B cell (primary cell): Measurements from ENCODE around the gene RPS19. TPM values are rescaled to one million over a fixed set of nuclear protein-coding genes. Genes with fewer than 3 reads are reported as not detected.

Source experiments
- ATAC-seq: fragments of 200-7000 bp; cut with Tn5 transposase; one replicate; pipeline ENCODE4 v1.10.0; 2021; ENCODE audit warnings: low read depth, mild to moderate bottlenecking, moderate number of reproducible peaks, moderate library complexity
- CTCF ChIA-PET: fragments of 350-600 bp; sonication (Branson Sonifier 250); formaldehyde crosslinking; loops from one replicate; lab custom pipeline; 2021; ENCODE audit warnings: antibody characterized with exemption, inconsistent platforms; lab: Charles Lee
- POLR2A ChIA-PET: fragments of 350-600 bp; sonication (Branson Sonifier 250); formaldehyde crosslinking; loops from one replicate; lab custom pipeline; 2021; ENCODE audit warnings: antibody characterized with exemption; lab: Charles Lee
- DNase-seq: peaks from one replicate; pipeline ENCODE4 v3.0.0; 2013
- H2AFZ ChIP-seq: 2 replicates; pipeline ENCODE4 v1.6.1; 2012; ENCODE audit warnings: mild to moderate bottlenecking, low read depth, low read length; ENCODE audit not compliant: insufficient read depth, poor library complexity, severe bottlenecking
- H3K27ac ChIP-seq, 2 donors: 1 replicate in 1 of 2; 2 replicates in 1 of 2; pipeline ENCODE4 v1.5.1; 2012 to 2013; ENCODE audit warnings: low read length in 2 of 2, mild to moderate bottlenecking in 2 of 2, moderate library complexity in 1 of 2
- H3K27me3 ChIP-seq, 4 experiments: fragments of 200-600 bp in 1 of 4; sonication (generic) in 1 of 4; replicated peaks in 1 of 4; 1 replicate in 2 of 4; 2 replicates in 2 of 4; pipeline versions ENCODE4 v1.6.1 to v1.7.0; 2013 to 2016; ENCODE audit warnings: low read length in 3 of 4, mild to moderate bottlenecking in 2 of 4, mixed read lengths in 1 of 4, moderate library complexity in 1 of 4; ENCODE audit not compliant: insufficient read depth in 4 of 4, control insufficient read depth in 3 of 4; ENCODE audit errors: control extremely low read depth in 1 of 4
- H3K36me3 ChIP-seq, 2 experiments: replicated peaks in 1 of 2; 1 replicate in 1 of 2; 2 replicates in 1 of 2; pipeline versions ENCODE4 v1.6.1 to v1.7.1; 2013; ENCODE audit warnings: low read length in 1 of 2; ENCODE audit not compliant: insufficient read depth in 2 of 2, control insufficient read depth in 1 of 2; ENCODE audit errors: control extremely low read depth in 1 of 2, extremely low read depth in 1 of 2
- H3K4me1 ChIP-seq, 2 donors: fragments of 200-600 bp in 1 of 2; sonication (generic) in 1 of 2; 1 replicate in 1 of 2; 2 replicates in 1 of 2; pipeline versions ENCODE4 v1.5.1 to v1.6.1; 2013 to 2017; ENCODE audit warnings: low read length in 2 of 2; ENCODE audit not compliant: control insufficient read depth in 2 of 2, insufficient read depth in 2 of 2
- H3K4me2 ChIP-seq: replicated peaks from 2 replicates; pipeline ENCODE3; 2012; ENCODE audit warnings: mild to moderate bottlenecking, low read depth, low read length; ENCODE audit not compliant: poor library complexity, severe bottlenecking
- H3K4me3 ChIP-seq, 5 experiments: fragments of 200-600 bp in 1 of 5; sonication (generic) in 1 of 5; 1 replicate in 3 of 5; 2 replicates in 2 of 5; pipeline versions ENCODE4 v1.5.1 to v1.7.0; 2011 to 2016; ENCODE audit warnings: low read length in 4 of 5, mild to moderate bottlenecking in 4 of 5, low read depth in 2 of 5, control low read depth in 1 of 5, moderate library complexity in 1 of 5; ENCODE audit not compliant: insufficient read depth in 1 of 5; ENCODE audit errors: control extremely low read depth in 1 of 5, extremely low read depth in 1 of 5
- H3K79me2 ChIP-seq: fragments of 200-600 bp; sonication (generic); one replicate; pipeline ENCODE4 v1.6.0; 2016; ENCODE audit warnings: low read length; ENCODE audit not compliant: control insufficient read depth, insufficient read depth
- H3K9ac ChIP-seq: fragments of 200-600 bp; sonication (generic); 2 replicates; pipeline ENCODE4 v1.6.1; 2017; ENCODE audit warnings: mild to moderate bottlenecking, low read length, moderate library complexity
- H3K9me3 ChIP-seq, 3 donors: one replicate each; pipeline versions ENCODE4 v1.6.1 to v1.7.1; 2013; ENCODE audit warnings: low read length in 2 of 3; ENCODE audit not compliant: control insufficient read depth in 2 of 3, insufficient read depth in 1 of 3; ENCODE audit errors: control extremely low read depth in 1 of 3
- H4K20me1 ChIP-seq: 2 replicates; pipeline ENCODE4 v1.6.0; 2012; ENCODE audit warnings: mild to moderate bottlenecking, low read length; ENCODE audit not compliant: insufficient read depth, control insufficient read depth, poor library complexity, severe bottlenecking
- H3K27ac Mint-ChIP-seq: one replicate; pipeline ENCODE4 v1.8.0; 2021; ENCODE audit warnings: mixed read lengths
- H3K27me3 Mint-ChIP-seq: one replicate; pipeline ENCODE4 v1.8.0; 2021; ENCODE audit warnings: mixed read lengths
- H3K4me1 Mint-ChIP-seq: one replicate; pipeline ENCODE4 v1.8.0; 2021; ENCODE audit warnings: mixed read lengths
- H3K4me3 Mint-ChIP-seq: one replicate; pipeline ENCODE4 v1.8.0; 2021; ENCODE audit warnings: mixed read lengths
- H3K9me3 Mint-ChIP-seq: one replicate; pipeline ENCODE4 v1.8.0; 2022; ENCODE audit warnings: mixed read lengths; ENCODE audit not compliant: insufficient read depth
- EZH2 ChIP-seq: IDR thresholded peaks from 2 replicates; pipeline ENCODE4 v1.6.1; 2012; ENCODE audit warnings: borderline replicate concordance, low read depth, mild to moderate bottlenecking, moderate library complexity, low read length; ENCODE audit not compliant: insufficient read depth, poor library complexity, severe bottlenecking
- WGBS: methylation state at CpG from one replicate; pipeline ENCODE4 v1.1.5; 2013; ENCODE audit warnings: missing lambda C conversion rate; ENCODE audit not compliant: insufficient coverage; 5-methylcytosine and 5-hydroxymethylcytosine counted together
- intact Hi-C: fragments of 100-400 bp; cut with micrococcal nuclease; formaldehyde crosslinking; loops from one replicate; pipeline ENCODE4 v1.10.0; 2022
- polyA plus RNA-seq: library from polyadenylated mRNA; depleted of rRNA; stranded (reverse); fragments of >200 nt; gene quantifications from 2 replicates; pipeline ENCODE4 v1.2.3, GENCODE V29; 2012
- total RNA-seq, 2 donors: library from RNA; stranded (reverse); fragments of 120-200 nt in 1 of 2; gene quantifications; 1 replicate in 1 of 2; 2 replicates in 1 of 2; pipeline versions ENCODE4 v1.2.3 to v1.2.4, GENCODE V29; 2013 to 2022
- TF ChIP-seq, protein P1 (sequence below): fragments of 200-600 bp; IDR thresholded peaks from one replicate; pipeline ENCODE4 v1.8.0; 2022; ENCODE audit warnings: antibody characterized with exemption, mild to moderate bottlenecking

The RPS19 gene
- total and polyA plus RNA-seq, 2 donors (not counting 1 experiment from before 2014, with no cell fraction given) = 3,322 to 9,144 TPM

DNA sequence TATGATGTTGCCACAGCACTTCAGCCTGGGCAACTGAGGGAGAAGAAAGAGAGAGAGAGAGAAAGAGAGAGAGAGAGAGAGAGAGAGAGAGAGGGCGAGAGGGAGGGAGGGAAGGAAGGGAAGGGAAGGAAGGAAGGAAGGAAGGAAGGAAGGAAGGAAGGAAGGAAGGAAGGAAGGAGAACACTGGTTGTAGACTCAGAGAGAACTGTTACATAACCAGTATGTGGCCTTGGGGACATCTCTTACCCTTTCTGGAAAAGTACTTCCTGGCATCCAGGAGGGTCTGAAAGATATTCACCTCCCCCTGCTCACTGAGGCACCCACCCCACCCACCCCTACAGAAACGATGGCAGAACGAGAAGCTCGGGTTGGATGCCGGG lies 20.3 kb downstream of the RPS19 start:
- TF ChIP-seq EZH2 = no peak
- TF ChIP-seq, protein P1, sequence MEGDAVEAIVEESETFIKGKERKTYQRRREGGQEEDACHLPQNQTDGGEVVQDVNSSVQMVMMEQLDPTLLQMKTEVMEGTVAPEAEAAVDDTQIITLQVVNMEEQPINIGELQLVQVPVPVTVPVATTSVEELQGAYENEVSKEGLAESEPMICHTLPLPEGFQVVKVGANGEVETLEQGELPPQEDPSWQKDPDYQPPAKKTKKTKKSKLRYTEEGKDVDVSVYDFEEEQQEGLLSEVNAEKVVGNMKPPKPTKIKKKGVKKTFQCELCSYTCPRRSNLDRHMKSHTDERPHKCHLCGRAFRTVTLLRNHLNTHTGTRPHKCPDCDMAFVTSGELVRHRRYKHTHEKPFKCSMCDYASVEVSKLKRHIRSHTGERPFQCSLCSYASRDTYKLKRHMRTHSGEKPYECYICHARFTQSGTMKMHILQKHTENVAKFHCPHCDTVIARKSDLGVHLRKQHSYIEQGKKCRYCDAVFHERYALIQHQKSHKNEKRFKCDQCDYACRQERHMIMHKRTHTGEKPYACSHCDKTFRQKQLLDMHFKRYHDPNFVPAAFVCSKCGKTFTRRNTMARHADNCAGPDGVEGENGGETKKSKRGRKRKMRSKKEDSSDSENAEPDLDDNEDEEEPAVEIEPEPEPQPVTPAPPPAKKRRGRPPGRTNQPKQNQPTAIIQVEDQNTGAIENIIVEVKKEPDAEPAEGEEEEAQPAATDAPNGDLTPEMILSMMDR = no peak
- H3K4me3 Mint-ChIP-seq = peak overlapping the region; percentile 97
- peak overlapping the region; percentile 84 for H3K4me2 ChIP-seq

More for the DNA sequence above, 20.3 kb downstream of the RPS19 start:
- Histone ChIP-seq H3K27ac (peak overlapping the region in 1 of 2 donors; percentile 96), H3K4me1 (peaks cover 57 to 75% of the 10 kb centered on the region in 2 donors), H4K20me1 (peaks cover 68% of the 10 kb centered on the region), H2AFZ (no peak overlapping the region), H3K4me3 (peak overlapping the region in 3 of 5 experiments; percentile 15 to 97 (median 94)), H3K9ac (peak overlapping the region; percentile 92), H3K36me3 (peaks cover 0 to 40% of the 10 kb centered on the region in 2 experiments), H3K9me3 (no peaks in the 10 kb centered on the region), H3K27me3 (no peaks in the 10 kb centered on the region), H3K79me2 (peaks cover 78% of the 10 kb centered on the region)
- Mint-ChIP-seq H3K27ac (peak overlapping the region; percentile 99), H3K9me3 (no peaks in the 10 kb centered on the region), H3K27me3 (no peaks in the 10 kb centered on the region), H3K4me1 (peaks cover 73% of the 10 kb centered on the region)
- ATAC-seq = no peak
- CTCF ChIA-PET = interaction anchor here (1.2 to 2.8 kb wide), 3 partner anchors 9 to 70 kb away, joined by 3 to 8 read pairs (median 5); no protein-coding TSS in a partner anchor
- intact Hi-C loops = loop anchor here (5.0 kb wide), 1 partner anchor 197 kb away; the partner anchor contains the start of gene ZNF574
- WGBS = no CpG with 5 or more reads among the region's 5 CpGs
- POLR2A ChIA-PET = no interaction called here
- DNase-seq = no peak
